Measurements from ENCODE around the gene CKAP2L.

Gene CKAP2L

DNA sequence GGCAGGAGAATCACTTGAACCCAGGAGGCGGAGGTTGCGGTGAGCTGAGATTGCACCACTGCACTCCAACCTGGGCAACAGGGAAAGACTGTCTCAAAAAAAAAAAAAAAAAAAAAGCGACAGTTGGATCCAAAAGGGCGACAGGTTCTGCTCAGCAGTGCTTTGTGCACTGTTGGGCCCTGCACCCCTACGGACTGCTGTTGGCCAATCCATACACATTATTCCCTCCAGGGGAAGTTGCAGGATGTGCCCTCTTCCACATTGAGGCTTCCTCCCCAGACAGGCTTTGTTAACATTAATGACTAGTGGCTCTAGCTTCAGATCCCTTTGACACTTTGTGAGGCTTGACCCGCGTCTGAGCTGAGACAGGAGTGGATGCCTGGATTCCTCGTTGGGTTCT, 34.2 kb downstream of the CKAP2L start:
- H3K4me3 ChIP-seq (ENCODE audit: low read length) = no peak overlapping the region
- no peak overlapping the region for H3K27ac ChIP-seq (ENCODE audit: low read length)
- no peaks in the 10 kb centered on the region for H3K4me1 ChIP-seq (ENCODE audit: control insufficient read depth, low read depth, low read length)
- H3K9me3 ChIP-seq (ENCODE audit: control insufficient read depth, low read depth, low read length) = no peaks in the 10 kb centered on the region
- no peak overlapping the region for H3K9ac ChIP-seq (ENCODE audit: low read length)
- no peaks in the 10 kb centered on the region for H3K36me3 ChIP-seq (ENCODE audit: control insufficient read depth, low read depth, low read length)
- no peaks in the 10 kb centered on the region for H3K27me3 ChIP-seq (ENCODE audit: control insufficient read depth, insufficient read depth, low read length)

DNA sequence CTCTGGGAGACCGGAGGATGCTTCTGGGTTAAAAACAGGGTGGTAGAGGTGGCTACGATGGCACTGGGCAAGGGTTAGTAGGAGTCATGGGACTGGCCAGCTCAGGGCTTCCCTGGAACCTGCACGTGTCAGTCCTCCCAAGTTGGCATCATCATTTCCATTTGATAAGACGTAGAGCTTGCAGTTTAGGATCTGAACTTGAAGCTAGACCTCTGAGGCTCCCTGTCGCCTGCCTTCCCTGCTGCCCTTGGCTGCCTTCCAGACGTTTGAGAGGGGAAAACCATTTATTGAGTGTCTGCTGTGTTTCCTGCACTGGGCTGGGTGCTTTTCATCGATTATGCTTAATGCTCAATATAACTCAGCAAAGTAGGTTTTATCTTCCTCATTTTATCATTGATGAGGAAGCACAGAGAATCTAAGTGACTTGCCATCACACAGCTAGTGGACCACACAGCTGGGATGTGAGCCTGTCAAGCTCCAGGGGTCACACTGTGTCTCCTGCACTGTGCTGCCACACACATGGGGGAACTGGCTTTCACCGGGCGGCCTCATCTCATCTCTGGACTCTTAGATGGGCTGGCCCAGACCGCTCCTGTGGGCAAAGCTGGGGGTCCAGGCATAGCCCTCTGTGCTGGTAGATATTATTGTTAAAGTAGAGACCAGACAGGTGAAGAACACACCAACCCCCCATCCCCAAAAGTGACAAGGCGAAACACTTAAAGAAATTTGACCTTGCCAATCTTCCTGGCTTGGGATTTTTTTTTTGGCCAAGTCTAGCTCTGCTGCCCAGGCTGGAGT, 35.8 kb downstream of the CKAP2L start:
- no peak overlapping the region for H3K4me3 ChIP-seq (ENCODE audit: low read length)
- H3K27ac ChIP-seq (ENCODE audit: low read length) = no peak overlapping the region
- no peaks in the 10 kb centered on the region for H3K9me3 ChIP-seq (ENCODE audit: control insufficient read depth, low read depth, low read length)
- no peak overlapping the region for H3K9ac ChIP-seq (ENCODE audit: low read length)
- H3K27me3 ChIP-seq (ENCODE audit: control insufficient read depth, insufficient read depth, low read length) = no peaks in the 10 kb centered on the region
- H3K36me3 ChIP-seq (ENCODE audit: control insufficient read depth, low read depth, low read length) = no peaks in the 10 kb centered on the region
- H3K4me1 ChIP-seq (ENCODE audit: control insufficient read depth, low read depth, low read length) = no peaks in the 10 kb centered on the region

DNA sequence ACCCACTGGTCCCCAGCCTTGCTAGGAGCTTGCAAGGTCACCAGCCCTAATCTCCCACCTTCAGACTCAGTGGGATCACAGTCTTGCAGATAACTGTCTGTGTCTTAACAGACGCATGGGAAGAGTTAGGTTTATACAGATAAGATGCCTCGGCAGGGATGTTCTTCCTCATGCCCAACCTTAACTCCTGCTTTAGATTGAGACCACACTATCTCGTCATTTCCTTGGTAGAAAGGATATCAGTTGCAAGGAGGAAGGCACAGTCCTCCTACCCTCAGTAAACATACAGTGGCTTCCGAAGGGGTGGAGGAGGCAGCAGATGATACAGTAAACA, 36.4 kb downstream of the CKAP2L start:
- no peak overlapping the region for H3K27ac ChIP-seq (ENCODE audit: low read length)
- no peaks in the 10 kb centered on the region for H3K27me3 ChIP-seq (ENCODE audit: control insufficient read depth, insufficient read depth, low read length)
- H3K36me3 ChIP-seq (ENCODE audit: control insufficient read depth, low read depth, low read length) = no peaks in the 10 kb centered on the region
- no peaks in the 10 kb centered on the region for H3K9me3 ChIP-seq (ENCODE audit: control insufficient read depth, low read depth, low read length)
- no peaks in the 10 kb centered on the region for H3K4me1 ChIP-seq (ENCODE audit: control insufficient read depth, low read depth, low read length)
- no peak overlapping the region for H3K4me3 ChIP-seq (ENCODE audit: low read length)
- H3K9ac ChIP-seq (ENCODE audit: low read length) = no peak overlapping the region

DNA sequence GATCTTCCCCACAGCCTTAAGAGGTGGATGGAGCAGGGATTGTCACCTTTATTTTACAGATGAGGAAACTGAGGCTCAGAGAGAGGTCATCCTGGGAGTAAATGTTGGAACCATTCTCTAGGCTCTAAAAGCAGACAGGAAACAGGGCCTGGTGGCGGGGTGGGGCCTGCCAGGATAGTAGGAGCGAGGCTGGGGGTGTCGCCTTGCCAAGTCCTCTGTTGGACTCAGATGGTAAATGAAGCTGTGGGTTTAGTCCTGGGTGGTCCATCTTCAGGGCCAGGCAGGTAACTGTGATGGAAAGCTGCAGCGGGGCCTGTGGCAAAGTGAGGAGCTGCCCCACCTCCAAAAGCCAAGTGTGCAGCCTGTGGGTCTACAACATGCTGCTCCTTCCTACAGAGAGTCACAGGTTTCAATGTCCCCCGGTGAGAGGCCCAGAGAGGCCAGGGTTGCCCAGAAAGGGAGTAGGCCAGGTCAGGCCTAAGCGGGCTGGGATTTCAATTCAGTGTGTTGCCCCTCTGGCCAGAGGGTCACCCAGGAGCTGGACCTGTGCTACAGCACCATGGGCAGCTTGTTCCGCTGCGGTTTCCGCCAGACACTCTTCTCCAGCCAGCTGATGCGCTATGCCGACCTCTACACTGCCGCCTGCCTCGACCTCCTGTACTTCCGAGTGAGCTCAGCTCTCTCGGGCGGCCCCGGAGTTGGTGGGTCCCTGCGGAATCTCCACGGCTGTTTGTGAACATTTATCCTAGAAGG, 37.0 kb downstream of the CKAP2L start:
- Histone ChIP-seq H3K27ac (ENCODE audit: low read length) (no peak overlapping the region), H3K9me3 (ENCODE audit: control insufficient read depth, low read depth, low read length) (no peaks in the 10 kb centered on the region), H3K36me3 (ENCODE audit: control insufficient read depth, low read depth, low read length) (no peaks in the 10 kb centered on the region), H3K27me3 (ENCODE audit: control insufficient read depth, insufficient read depth, low read length) (no peaks in the 10 kb centered on the region), H3K4me3 (ENCODE audit: low read length) (no peak overlapping the region), H3K4me1 (ENCODE audit: control insufficient read depth, low read depth, low read length) (no peaks in the 10 kb centered on the region), H3K9ac (ENCODE audit: low read length) (no peak overlapping the region)

DNA sequence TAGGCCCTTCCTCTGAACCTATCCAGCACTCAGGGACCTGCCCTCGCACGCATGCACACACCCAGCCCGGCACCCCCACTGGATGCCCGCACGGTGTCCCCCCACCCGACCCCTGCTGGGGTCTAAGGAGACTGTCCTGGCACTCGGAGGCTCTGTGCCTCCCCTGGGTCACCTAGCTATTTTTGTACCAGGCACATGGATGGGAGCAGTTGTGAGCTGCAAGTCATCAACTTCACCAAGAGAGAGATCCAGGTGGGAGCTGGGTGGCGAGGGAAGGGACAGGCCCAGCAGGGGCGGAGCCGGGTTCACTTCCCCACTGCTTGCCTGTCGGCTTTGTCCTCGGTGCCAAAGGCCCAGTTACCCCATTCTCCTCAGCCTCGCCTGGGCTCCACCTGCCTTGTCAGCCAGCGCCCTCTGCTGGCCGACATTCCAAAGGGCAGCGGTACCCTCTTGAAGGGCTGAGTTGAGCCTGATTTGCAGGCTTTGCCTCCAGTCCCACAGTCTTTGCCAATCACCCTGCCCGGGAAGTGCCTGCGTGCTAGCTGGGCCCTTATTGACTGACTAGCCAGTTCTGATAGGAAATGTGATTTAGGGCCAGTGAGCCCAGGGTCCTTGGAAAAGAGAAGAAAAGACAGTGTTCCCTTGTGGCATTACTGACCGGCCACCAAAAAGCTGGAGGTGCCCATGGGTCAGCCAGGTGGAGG, 37.8 kb downstream of the CKAP2L start:
- no peaks in the 10 kb centered on the region for H3K36me3 ChIP-seq (ENCODE audit: control insufficient read depth, low read depth, low read length)
- no peaks in the 10 kb centered on the region for H3K27me3 ChIP-seq (ENCODE audit: control insufficient read depth, insufficient read depth, low read length)
- no peak overlapping the region for H3K27ac ChIP-seq (ENCODE audit: low read length)
- H3K4me1 ChIP-seq (ENCODE audit: control insufficient read depth, low read depth, low read length) = no peaks in the 10 kb centered on the region
- no peak overlapping the region for H3K4me3 ChIP-seq (ENCODE audit: low read length)
- H3K9me3 ChIP-seq (ENCODE audit: control insufficient read depth, low read depth, low read length) = no peaks in the 10 kb centered on the region
- no peak overlapping the region for H3K9ac ChIP-seq (ENCODE audit: low read length)

DNA sequence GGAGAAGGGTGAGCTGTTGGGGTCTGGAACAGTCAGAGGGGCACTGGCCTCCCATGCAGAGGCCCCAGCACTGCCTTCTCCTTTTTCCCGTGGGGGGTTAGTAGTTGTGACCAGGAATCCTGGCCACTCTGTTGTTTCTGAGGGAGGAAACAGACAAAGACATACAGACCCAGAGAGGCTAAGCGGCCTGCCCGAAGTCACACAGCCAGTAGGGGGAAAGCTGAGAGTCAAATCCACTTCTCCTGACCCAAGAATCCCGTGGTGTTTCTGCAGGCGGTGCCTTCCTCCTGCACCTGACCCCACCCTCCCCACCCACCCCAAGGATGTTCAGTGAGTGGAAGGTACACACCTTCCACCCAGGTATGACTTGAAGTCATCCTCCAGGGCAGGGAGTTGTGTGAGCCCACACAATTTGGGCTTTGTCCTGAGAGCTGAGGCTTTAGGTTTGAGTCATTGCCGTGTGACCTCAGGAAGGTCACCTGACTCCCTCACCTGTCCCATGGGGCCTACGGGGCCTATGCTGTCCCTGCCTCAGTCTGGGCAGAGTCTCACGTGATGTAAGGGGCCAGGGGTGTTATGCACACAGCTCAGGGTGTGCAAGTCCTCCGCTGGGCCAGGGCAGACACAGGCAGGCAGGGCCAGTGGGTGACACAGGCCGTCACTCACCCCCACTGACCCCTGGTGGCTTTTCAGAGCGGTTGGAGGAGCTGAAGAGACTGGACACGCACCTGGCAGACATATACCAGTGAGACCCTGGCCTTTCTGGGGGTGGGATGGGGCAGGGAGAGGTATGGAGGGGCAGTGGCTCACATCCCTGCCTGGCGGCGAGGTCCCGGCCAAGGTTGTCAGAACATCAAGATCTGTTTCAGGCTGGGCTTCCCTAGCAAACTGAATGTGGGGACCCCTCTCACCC, 38.6 kb downstream of the CKAP2L start:
- H3K27ac ChIP-seq (ENCODE audit: low read length) = no peak overlapping the region
- H3K4me3 ChIP-seq (ENCODE audit: low read length) = no peak overlapping the region

DNA sequence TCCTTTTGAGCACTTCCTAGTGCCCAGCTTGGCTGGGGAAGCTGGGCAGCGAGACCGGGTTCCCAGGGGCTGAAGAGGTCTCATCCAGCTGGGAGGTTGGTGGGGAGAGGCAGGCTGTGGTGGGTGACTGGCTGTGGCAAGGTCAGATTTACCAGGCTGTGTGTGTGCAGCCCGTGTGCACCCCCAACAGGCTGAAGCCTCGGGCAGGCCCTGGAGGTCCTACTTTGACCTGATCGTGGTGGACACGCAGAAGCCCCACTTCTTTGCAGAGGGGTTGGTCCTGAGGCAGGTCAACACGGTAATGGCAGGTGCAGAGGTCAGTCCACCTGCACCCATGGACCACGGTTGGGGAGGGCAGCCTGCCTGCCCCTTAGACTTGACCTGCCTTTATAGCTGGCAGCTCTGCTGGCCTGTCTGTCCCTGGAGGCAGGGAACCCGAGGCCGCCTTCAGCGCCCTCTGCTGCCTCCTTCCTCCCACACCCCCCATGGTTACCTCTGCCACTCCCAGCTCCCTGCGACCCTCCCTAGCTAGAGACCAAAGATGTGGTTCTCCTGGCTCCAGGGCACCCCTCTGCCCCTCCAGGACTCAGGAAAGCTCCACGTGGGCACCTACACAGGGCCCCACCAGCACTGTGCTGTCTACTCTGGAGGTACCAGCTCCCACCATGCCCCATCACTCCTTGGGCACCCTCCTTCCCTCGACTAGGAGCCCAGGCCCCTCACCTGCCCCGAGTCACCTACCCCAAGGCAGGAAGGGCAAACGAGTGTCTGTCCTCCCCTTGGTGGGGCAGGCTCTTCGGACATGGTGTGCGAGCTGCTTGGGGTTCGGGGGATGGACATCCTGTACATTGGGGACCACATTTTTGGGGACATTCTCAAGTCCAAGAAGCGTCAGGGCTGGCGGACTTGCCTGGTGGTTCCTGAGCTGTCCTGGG, 39.6 kb downstream of the CKAP2L start:
- no peaks in the 10 kb centered on the region for H3K36me3 ChIP-seq (ENCODE audit: control insufficient read depth, low read depth, low read length)
- no peaks in the 10 kb centered on the region for H3K27me3 ChIP-seq (ENCODE audit: control insufficient read depth, insufficient read depth, low read length)
- no peaks in the 10 kb centered on the region for H3K9me3 ChIP-seq (ENCODE audit: control insufficient read depth, low read depth, low read length)
- no peak overlapping the region for H3K27ac ChIP-seq (ENCODE audit: low read length)
- H3K4me3 ChIP-seq (ENCODE audit: low read length) = no peak overlapping the region
- no peak overlapping the region for H3K9ac ChIP-seq (ENCODE audit: low read length)
- no peaks in the 10 kb centered on the region for H3K4me1 ChIP-seq (ENCODE audit: control insufficient read depth, low read depth, low read length)

More for the DNA sequence above, 38.6 kb downstream of the CKAP2L start:
- H3K9me3 ChIP-seq (ENCODE audit: control insufficient read depth, low read depth, low read length) = no peaks in the 10 kb centered on the region
- H3K27me3 ChIP-seq (ENCODE audit: control insufficient read depth, insufficient read depth, low read length) = no peaks in the 10 kb centered on the region
- H3K36me3 ChIP-seq (ENCODE audit: control insufficient read depth, low read depth, low read length) = no peaks in the 10 kb centered on the region
- no peak overlapping the region for H3K9ac ChIP-seq (ENCODE audit: low read length)
- H3K4me1 ChIP-seq (ENCODE audit: control insufficient read depth, low read depth, low read length) = no peaks in the 10 kb centered on the region

DNA sequence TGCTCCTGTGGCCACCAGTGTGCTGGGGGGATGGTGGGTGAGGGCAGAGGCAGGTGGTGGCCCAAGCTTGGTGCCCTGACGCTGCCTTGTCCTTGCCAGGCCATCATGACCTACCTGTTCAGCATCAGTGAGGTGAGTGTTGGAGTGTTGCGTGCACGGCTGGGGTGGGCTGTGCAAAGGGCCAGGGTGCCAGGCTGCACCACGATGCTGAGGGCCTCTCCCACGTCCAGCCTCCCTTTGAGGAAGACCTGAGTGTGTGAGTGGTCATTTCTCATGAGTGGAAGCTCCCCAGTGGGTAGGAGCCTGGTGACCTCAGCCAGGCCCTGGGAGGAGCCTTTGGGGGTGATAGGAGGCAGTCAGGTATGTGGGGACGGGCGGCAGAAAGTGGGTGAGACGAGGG, 40.4 kb downstream of the CKAP2L start:
- H3K9ac ChIP-seq (ENCODE audit: low read length) = no peak overlapping the region
- no peaks in the 10 kb centered on the region for H3K4me1 ChIP-seq (ENCODE audit: control insufficient read depth, low read depth, low read length)
- no peaks in the 10 kb centered on the region for H3K27me3 ChIP-seq (ENCODE audit: control insufficient read depth, insufficient read depth, low read length)
- no peaks in the 10 kb centered on the region for H3K36me3 ChIP-seq (ENCODE audit: control insufficient read depth, low read depth, low read length)
- no peaks in the 10 kb centered on the region for H3K9me3 ChIP-seq (ENCODE audit: control insufficient read depth, low read depth, low read length)
- no peak overlapping the region for H3K27ac ChIP-seq (ENCODE audit: low read length)
- H3K4me3 ChIP-seq (ENCODE audit: low read length) = no peak overlapping the region

DNA sequence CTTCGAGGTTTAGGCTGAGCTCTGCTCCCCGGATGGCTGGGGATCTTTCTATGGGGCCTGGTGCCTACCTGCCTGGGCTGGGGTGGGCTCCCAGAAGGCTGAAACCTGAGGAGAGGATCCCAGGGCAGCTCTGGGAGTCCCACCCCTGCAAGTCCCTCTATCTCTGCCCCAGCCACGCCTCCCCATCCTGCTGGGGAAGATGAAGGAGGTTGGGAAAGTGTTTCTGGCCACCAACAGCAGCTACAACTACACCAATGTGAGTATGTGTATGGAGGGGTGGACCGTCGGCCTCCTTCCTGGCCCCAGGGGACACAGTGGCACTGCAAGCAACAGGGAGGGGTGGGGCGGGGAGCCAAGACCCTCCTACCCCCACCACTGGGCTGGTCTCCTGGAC, 40.9 kb downstream of the CKAP2L start:
- Histone ChIP-seq H3K4me1 (ENCODE audit: control insufficient read depth, low read depth, low read length) (no peaks in the 10 kb centered on the region), H3K36me3 (ENCODE audit: control insufficient read depth, low read depth, low read length) (no peaks in the 10 kb centered on the region), H3K9ac (ENCODE audit: low read length) (no peak overlapping the region), H3K4me3 (ENCODE audit: low read length) (no peak overlapping the region), H3K27ac (ENCODE audit: low read length) (no peak overlapping the region), H3K9me3 (ENCODE audit: control insufficient read depth, low read depth, low read length) (no peaks in the 10 kb centered on the region), H3K27me3 (ENCODE audit: control insufficient read depth, insufficient read depth, low read length) (no peaks in the 10 kb centered on the region)

DNA sequence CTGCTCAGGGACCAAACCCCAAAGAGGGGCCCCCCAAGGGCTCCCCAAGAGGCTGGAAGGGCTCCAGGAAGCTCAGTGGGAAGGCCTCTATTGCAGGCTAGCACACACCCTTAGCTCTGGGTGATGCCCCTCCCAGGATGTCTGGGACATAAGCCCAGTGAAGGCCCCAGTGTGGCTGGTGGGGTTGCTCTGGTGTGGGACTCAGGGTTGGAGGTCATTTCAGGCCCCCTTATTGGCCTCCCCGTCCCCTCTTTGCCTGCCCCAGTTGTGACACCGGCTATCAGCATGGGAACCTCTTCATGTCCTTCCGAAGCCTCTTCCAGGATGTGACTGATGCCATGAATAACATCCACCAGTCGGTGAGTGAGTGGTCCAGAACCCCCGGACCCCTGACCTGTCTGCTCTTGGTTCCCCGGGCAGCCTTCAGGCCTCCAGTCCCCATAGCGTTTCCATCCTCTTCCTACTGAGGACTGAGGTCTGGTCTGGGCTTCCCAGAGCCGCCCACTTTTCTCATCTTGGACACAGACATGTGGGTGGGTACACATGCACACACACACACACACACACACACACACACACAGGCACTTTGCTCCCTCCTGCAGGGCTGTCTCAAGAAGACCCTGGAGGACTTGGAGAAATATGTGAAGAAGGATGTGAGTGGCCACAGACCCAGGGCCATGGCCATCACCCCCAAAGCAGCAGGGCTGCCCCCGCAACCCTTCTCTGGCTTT, 41.4 kb downstream of the CKAP2L start:
- H3K4me1 ChIP-seq (ENCODE audit: control insufficient read depth, low read depth, low read length) = no peaks in the 10 kb centered on the region
- no peak overlapping the region for H3K27ac ChIP-seq (ENCODE audit: low read length)
- no peaks in the 10 kb centered on the region for H3K27me3 ChIP-seq (ENCODE audit: control insufficient read depth, insufficient read depth, low read length)
- no peaks in the 10 kb centered on the region for H3K9me3 ChIP-seq (ENCODE audit: control insufficient read depth, low read depth, low read length)
- no peak overlapping the region for H3K9ac ChIP-seq (ENCODE audit: low read length)
- H3K36me3 ChIP-seq (ENCODE audit: control insufficient read depth, low read depth, low read length) = no peaks in the 10 kb centered on the region
- no peak overlapping the region for H3K4me3 ChIP-seq (ENCODE audit: low read length)

Measured in iPS-18a (cell line).